ENCODE data around the gene SLC25A43. TPM values are rescaled to one million over a fixed set of nuclear protein-coding genes. Genes with fewer than 3 reads are reported as not detected.
"Not testable (repeated sequence)": the region's sequence is repeated elsewhere in the genome, so short reads cannot be mapped to it uniquely, and the experiment has no call there.

The SLC25A43 gene
- total RNA-seq, 2 experiments from 2014 or later = 0.91 to 1.0 TPM

DNA sequence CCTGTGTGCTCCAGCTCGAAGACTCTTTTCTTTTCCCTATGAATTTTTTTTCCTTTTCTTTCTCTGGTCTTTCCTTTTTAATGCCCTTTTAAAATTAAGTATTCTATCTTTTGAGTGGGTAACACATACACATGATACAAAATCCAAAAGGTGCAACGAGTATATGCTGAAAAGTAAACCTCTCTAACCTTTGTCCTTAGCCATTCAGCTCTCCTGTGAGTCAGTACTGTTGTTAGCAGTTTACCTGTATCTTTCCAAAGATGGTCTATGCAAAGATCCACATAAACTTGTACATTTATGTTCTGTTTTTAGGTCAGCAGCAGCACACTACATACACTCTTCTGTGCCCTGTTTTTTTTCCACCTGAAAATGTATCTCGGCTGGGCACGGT, 28.7 kb downstream of the SLC25A43 start:
- TF ChIP-seq, protein P1, sequence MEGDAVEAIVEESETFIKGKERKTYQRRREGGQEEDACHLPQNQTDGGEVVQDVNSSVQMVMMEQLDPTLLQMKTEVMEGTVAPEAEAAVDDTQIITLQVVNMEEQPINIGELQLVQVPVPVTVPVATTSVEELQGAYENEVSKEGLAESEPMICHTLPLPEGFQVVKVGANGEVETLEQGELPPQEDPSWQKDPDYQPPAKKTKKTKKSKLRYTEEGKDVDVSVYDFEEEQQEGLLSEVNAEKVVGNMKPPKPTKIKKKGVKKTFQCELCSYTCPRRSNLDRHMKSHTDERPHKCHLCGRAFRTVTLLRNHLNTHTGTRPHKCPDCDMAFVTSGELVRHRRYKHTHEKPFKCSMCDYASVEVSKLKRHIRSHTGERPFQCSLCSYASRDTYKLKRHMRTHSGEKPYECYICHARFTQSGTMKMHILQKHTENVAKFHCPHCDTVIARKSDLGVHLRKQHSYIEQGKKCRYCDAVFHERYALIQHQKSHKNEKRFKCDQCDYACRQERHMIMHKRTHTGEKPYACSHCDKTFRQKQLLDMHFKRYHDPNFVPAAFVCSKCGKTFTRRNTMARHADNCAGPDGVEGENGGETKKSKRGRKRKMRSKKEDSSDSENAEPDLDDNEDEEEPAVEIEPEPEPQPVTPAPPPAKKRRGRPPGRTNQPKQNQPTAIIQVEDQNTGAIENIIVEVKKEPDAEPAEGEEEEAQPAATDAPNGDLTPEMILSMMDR (IDR thresholded peaks at IDR 0.05) = no peak
- H3K27me3 Mint-ChIP-seq = no peaks in the 10 kb centered on the region
- no peak for DNase-seq
- H3K27ac Mint-ChIP-seq = peak overlapping the region; percentile 76
- Histone ChIP-seq H3K36me3 (ENCODE audit: insufficient read depth, low read length) (no peaks in the 10 kb centered on the region), H3K4me1 (ENCODE audit: insufficient read depth, low read length) (peaks cover 4% of the 10 kb centered on the region), H3K27ac (ENCODE audit: low read depth in 1 of 2, low read length in 2 of 2) (no peak overlapping the region), H3K4me3 (ENCODE audit: low read length) (no peak overlapping the region), H3K27me3 (ENCODE audit: control insufficient read depth in 1 of 2, insufficient read depth in 2 of 2, low read length in 2 of 2) (no peaks in the 10 kb centered on the region), H3K9me3 (ENCODE audit: control insufficient read depth in 1 of 2, insufficient read depth in 1 of 2, low read length in 2 of 2) (no peaks in the 10 kb centered on the region)
- H3K36me3 Mint-ChIP-seq (ENCODE audit: low read depth) = no peaks in the 10 kb centered on the region
- no peak for ATAC-seq (ENCODE audit: poor library complexity)
- no peaks in the 10 kb centered on the region for H3K9me3 Mint-ChIP-seq
- CTCF ChIA-PET = interaction anchor here (0.5 kb wide), 1 partner anchor 18 kb away, joined by 3 read pairs; no protein-coding TSS in a partner anchor
- peaks cover 13% of the 10 kb centered on the region for H3K4me1 Mint-ChIP-seq (ENCODE audit: low read depth)
- intact Hi-C loops (cut with DNase I, micrococcal nuclease) = no loop called here
- POLR2A ChIA-PET = interaction anchor here (0.9 kb wide), 1 partner anchor 40 kb away, joined by 3 read pairs; the partner anchor contains the start of gene SLC25A5
- H3K4me3 Mint-ChIP-seq = no peak overlapping the region

DNA sequence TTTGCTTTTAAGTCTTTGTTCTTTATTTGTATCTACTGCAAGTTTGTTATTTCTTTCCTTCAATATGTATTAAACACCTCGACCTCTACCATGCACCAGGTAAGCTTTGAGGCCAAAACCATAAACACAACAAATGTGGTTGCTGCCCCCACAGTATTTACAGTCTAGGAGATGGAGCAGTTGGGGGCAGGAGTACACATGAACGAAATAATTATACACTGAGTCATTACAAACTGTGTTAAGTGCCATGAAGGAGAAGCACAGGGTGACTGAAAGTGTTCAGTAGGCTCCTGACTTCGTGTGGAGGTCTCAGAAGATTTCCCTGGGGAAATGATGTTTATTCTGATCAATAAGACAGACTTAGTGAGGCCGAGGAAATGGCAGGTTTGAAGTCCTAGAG, 30.3 kb downstream of the SLC25A43 start:
- ChIA-PET POLR2A (no interaction called here), CTCF (no interaction called here)
- peaks cover 5% of the 10 kb centered on the region for H3K36me3 Mint-ChIP-seq (ENCODE audit: low read depth)
- TF ChIP-seq, protein P1 (IDR thresholded peaks at IDR 0.05) = no peak
- Histone ChIP-seq H3K27ac (ENCODE audit: low read depth in 1 of 2, low read length in 2 of 2) (no peak overlapping the region), H3K9me3 (ENCODE audit: control insufficient read depth in 1 of 2, insufficient read depth in 1 of 2, low read length in 2 of 2) (no peaks in the 10 kb centered on the region), H3K4me3 (ENCODE audit: low read length) (no peak overlapping the region), H3K36me3 (ENCODE audit: insufficient read depth, low read length) (no peaks in the 10 kb centered on the region), H3K27me3 (ENCODE audit: control insufficient read depth in 1 of 2, insufficient read depth in 2 of 2, low read length in 2 of 2) (no peaks in the 10 kb centered on the region), H3K4me1 (ENCODE audit: insufficient read depth, low read length) (peaks cover 4% of the 10 kb centered on the region)
- DNase-seq (no peak), ATAC-seq (ENCODE audit: poor library complexity) (no peak)
- H3K4me1 Mint-ChIP-seq (ENCODE audit: low read depth) = peaks cover 13% of the 10 kb centered on the region
- intact Hi-C loops (cut with DNase I, micrococcal nuclease) = no loop called here
- H3K9me3 Mint-ChIP-seq = no peaks in the 10 kb centered on the region
- no peak overlapping the region for H3K4me3 Mint-ChIP-seq
- H3K27me3 Mint-ChIP-seq = no peaks in the 10 kb centered on the region
- no peak overlapping the region for H3K27ac Mint-ChIP-seq

DNA sequence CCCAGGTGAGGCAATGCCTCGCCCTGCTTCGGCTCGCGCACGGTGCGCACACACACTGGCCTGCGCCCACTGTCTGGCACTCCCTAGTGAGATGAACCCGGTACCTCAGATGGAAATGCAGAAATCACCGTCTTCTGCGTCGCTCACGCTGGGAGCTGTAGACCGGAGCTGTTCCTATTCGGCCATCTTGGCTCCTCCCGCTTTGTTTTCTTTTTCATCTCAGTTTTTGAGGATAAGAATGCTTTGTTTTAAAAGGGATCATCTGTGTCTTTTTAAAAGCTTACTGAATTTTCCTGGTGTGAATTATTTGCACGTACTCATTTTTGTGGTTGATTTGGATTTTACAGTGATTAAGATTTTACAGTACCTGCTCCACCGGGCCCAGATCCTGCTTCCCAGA, 42.2 kb downstream of the SLC25A43 start:
- H3K9me3 Mint-ChIP-seq; intact Hi-C loops (cut with DNase I, micrococcal nuclease); ATAC-seq (ENCODE audit: poor library complexity); H3K4me3 Mint-ChIP-seq; H3K9me3 ChIP-seq (ENCODE audit: control insufficient read depth in 1 of 2, insufficient read depth in 1 of 2, low read length in 2 of 2); H3K27me3 ChIP-seq (ENCODE audit: control insufficient read depth in 1 of 2, insufficient read depth in 2 of 2, low read length in 2 of 2); H3K27ac ChIP-seq (ENCODE audit: low read depth in 1 of 2, low read length in 2 of 2); H3K36me3 ChIP-seq (ENCODE audit: insufficient read depth, low read length); H3K4me1 Mint-ChIP-seq (ENCODE audit: low read depth); CTCF ChIA-PET; H3K27ac Mint-ChIP-seq; H3K4me3 ChIP-seq (ENCODE audit: low read length); H3K36me3 Mint-ChIP-seq (ENCODE audit: low read depth); POLR2A ChIA-PET; H3K4me1 ChIP-seq (ENCODE audit: insufficient read depth, low read length); DNase-seq; H3K27me3 Mint-ChIP-seq: not testable (repeated sequence)

DNA sequence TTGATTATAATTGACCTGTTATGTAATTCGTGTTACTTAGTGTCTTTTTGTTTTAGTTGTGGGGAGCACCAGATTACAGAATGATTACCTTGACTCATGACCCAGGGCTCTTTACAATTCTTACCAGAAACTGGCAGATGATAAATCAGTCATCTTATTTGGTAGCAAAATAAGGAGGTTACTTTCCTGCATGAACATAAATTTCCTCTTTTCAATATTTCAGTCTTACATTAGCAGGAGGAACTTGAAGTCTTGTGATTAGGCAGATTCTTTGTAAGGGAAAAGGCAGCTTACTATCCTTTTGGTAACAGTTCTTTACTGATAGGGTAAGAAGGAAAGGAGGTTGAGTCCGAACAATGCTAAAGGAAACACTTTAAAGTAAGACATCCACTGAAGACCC, 43.1 kb downstream of the SLC25A43 start:
- Mint-ChIP-seq H3K4me3 (no peak overlapping the region), H3K36me3 (ENCODE audit: low read depth) (no peaks in the 10 kb centered on the region), H3K4me1 (ENCODE audit: low read depth) (no peaks in the 10 kb centered on the region), H3K27ac (no peak overlapping the region), H3K9me3 (no peaks in the 10 kb centered on the region), H3K27me3 (no peaks in the 10 kb centered on the region)
- Histone ChIP-seq H3K4me3 (ENCODE audit: low read length) (no peak overlapping the region), H3K9me3 (ENCODE audit: control insufficient read depth in 1 of 2, insufficient read depth in 1 of 2, low read length in 2 of 2) (no peaks in the 10 kb centered on the region), H3K36me3 (ENCODE audit: insufficient read depth, low read length) (no peaks in the 10 kb centered on the region), H3K27ac (ENCODE audit: low read depth in 1 of 2, low read length in 2 of 2) (no peak overlapping the region), H3K27me3 (ENCODE audit: control insufficient read depth in 1 of 2, insufficient read depth in 2 of 2, low read length in 2 of 2) (no peaks in the 10 kb centered on the region), H3K4me1 (ENCODE audit: insufficient read depth, low read length) (no peaks in the 10 kb centered on the region)
- ATAC-seq (ENCODE audit: poor library complexity) = no peak
- no peak for DNase-seq
- ChIA-PET POLR2A (no interaction called here), CTCF (no interaction called here)
- intact Hi-C loops (cut with DNase I, micrococcal nuclease) = no loop called here
- TF ChIP-seq, protein P1 (IDR thresholded peaks at IDR 0.05) = no peak

Measured in CD4-positive, alpha-beta T cell (primary cell).